Skin epidermis (tissue), 12 donors: ENCODE data around the gene HOXB3.
A peak's percentile ranks its signal among the peaks of the same experiment; 100 is the strongest.

ENCODE experiments used
- H3K27ac ChIP-seq, 21 experiments: fragments of 200-600 bp; sonication (generic) in 11 of 21; one replicate each; pipeline ENCODE4 v1.5.0; 2020; ENCODE audit warnings: mild to moderate bottlenecking in 3 of 21, inconsistent platforms in 2 of 21, moderate library complexity in 2 of 21
- H3K4me3 ChIP-seq, 7 experiments: fragments of 200-600 bp; sonication (generic) in 2 of 7; one replicate each; pipeline ENCODE4 v1.5.0; 2020; ENCODE audit warnings: inconsistent platforms in 2 of 7, mild to moderate bottlenecking in 2 of 7, moderate library complexity in 1 of 7

HOXB3 gene

DNA sequence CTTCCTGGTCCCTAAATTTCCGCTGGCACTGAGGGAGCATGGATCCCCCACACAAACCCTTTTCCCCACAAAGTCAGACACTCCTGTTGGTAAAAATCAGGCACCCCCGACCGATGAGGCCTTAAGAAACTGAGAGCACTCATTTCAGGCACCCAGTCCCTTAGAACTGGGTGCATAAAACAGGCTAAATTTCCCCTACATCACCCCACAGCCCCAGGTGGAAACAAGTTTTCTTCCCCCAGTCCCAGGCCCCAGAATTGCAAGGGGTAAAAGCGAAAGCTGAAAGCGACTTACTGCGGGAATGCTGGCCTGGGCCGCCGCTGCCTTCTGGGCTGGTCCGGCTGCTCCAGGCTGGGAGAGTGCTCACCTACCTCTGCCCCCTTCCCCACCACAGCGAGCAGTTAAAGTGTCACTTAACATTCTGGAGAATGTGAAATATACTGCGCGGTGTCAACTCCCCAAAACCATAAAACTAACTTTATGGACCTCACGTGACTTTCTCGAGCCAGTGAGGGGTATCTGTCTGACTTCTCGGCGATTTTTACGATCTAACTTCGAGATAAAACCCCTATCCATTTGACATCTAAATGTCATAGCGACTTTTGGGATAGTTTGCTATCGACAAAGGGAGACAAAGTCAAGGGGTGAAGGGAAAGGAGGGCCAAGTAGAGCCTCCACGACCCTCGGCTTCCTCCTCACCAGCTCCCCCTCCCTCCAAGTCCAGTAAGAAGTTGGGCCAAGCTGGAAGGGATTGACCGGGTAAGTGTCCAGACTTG lies at the start of gene HOXB3:
Gene HOXB3 (minus strand): TSS at position 411 of the 776 bp plus-strand sequence. CDS start 37,767 bp downstream, outside the sequence.
- H3K4me3 ChIP-seq: peak within 1 kb of the TSS in 1 of 7 experiments; percentile 13
- H3K27ac ChIP-seq: peak within 1 kb of the TSS in 6 of 21 experiments; percentile 72 to 94 (median 82)

DNA sequence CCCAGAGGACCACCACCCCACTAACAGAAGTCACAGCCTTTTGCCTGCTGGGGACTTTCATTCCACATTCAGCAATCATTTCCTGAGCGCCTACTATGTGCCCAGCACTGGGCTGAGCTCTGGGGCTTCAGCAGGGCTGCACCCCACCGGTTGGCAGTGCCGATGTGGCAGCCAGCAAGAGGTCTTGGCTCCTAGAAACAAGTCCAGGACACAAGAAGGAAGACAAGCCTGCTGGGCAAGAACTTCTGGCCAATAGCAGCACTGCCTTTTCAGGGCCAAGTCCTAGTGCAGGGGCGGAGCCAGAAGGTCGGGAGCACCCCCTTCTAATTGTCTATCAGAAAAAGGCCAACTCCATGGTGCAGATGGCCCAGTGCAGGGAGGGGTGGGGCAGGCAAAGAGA lies 49.1 kb upstream of the HOXB3 start:
- Histone ChIP-seq H3K4me3 (no peak overlapping the region), H3K27ac (no peak overlapping the region)

DNA sequence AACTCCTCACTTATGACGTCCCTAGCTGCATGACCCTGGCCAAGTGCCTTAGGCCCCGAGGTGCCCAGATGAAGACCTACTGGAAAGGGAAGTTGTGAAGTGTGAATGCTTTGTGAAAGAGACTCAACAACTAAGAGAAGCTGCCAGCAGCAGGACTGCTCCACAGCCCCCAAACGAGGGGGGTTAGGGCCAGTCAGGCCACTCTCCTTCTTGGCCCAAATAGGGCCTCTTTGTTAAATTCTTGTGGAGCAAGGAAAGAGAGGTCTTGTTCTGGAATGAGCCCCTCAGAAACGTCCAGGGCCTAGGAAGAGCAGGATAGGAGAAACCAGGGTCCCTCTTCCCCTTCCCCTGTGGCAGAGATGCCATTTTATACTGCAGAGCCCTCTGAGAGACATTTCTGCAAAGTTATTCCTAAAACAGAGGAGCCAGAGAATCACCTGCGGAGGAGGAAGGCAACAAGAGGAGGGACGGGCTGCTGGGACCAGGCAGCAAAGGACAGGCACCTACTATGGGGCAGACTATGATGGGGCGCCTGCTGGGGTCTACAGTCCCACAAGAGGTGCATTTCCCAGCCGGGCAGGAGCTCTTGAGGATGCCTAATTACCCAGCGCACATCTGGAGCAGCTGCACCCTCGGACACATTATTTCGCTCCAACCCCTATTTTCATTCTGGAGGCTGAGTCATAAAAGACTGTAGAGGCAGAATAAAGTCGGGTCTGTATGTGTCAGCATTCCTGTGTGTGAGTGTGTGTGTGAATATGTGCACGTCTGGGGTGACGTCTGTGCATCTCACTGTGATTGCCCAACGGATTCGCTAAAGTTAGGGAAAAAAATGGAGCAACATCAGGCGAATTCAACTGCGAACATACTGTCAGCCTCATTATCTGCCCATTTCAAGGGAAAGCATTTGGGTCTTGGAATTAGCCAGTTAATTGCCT lies 47.6 kb upstream of the HOXB3 start:
- Histone ChIP-seq H3K4me3 (no peak overlapping the region), H3K27ac (no peak overlapping the region)

DNA sequence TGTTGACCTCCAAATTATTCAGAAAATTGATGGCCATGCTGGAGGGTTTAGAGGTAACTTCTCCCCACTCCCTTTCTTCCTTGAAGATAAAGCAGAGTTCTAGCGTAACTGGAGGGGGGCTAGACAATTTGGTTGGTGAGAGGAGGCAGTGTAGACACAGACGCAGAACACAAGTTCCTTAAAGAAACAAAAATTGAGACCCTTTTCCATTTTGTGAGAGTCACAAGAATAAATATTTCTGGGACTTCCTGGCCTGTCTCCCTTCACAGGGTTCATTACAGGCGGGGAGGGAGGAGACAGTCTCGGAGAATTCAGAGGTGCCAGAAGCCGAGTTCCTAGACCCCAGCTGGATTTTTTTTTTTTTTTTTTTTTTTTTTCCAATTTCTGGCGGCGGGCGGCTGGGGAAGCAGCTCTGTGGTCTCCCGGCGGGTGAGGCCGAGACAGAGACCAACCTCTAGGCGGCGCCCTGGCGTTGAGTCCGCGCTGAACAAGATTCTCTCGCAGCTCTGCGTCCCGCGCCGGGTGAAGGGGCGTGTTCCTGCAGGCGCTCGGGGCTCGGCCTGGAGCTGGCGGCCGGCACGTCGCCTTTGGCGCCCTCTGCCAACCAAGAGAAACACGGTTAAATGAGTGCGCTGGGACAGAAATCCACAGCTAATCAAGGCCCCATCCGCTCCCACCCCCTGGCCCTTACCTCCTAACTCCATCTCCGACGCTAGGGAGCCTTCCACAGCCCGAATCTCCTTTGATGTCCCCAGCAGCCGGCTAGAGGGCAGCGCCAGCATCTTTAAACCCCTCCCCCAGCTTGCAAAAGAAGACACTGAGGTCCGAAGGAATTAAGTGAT lies 46.4 kb upstream of the HOXB3 start:
- H3K4me3 ChIP-seq: no peak overlapping the region
- no peak overlapping the region for H3K27ac ChIP-seq

DNA sequence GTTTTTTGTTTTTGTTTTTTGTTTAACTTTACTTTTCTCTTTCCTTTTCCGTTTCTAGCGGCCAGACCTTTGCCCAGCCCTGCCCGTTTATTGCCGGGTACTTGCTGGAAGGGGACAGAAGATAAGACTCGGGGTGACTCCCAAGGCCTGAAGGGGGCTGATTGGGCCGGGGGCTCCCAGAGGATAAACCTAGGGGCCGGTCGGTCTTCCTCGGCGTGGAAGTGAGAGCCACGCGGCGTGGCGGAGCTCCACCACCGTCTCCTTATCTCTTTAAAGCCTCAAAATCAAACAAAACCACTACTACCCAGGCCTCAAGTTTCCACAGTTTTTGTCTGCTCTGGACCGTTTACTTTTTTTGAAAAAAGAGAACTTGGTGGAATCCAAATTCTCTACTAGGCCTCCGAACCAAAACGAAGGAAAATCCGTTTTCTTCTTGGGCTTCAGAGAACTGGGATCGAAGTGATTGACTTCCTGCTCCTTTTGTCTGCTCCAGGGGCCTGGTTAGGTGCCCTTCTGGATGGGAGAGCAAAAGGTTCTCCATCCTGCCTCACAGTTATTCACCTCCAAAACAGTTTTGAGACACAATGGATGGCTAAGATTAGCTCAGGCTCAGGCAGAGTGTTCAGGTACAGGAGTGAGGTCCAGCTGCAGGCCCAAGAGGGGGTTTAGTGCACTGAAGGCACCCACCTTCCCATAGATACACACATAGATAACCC lies 44.6 kb upstream of the HOXB3 start:
- no peak overlapping the region for H3K4me3 ChIP-seq
- H3K27ac ChIP-seq: no peak overlapping the region

DNA sequence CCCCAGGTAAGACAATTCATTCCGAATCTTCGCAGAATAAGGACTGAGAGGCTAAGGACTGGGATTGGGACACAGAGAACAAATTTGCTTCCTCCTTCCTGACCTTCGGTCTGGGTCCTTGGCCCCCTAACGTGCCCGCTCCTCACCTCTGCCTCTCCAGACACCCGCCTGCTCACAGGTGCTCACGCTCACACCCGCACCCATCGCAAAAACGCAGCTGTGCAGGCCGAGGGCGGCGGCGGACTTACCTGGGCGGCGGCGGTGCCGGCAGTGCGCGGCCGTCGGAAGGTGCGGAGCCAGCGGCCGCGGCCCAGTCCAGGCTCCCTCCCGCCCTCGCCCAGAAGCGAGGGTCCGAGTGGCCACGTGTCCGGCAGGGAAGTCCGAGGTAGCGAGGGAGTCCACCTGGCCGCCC lies 43.2 kb upstream of the HOXB3 start:
- H3K27ac ChIP-seq: no peak overlapping the region
- no peak overlapping the region for H3K4me3 ChIP-seq

DNA sequence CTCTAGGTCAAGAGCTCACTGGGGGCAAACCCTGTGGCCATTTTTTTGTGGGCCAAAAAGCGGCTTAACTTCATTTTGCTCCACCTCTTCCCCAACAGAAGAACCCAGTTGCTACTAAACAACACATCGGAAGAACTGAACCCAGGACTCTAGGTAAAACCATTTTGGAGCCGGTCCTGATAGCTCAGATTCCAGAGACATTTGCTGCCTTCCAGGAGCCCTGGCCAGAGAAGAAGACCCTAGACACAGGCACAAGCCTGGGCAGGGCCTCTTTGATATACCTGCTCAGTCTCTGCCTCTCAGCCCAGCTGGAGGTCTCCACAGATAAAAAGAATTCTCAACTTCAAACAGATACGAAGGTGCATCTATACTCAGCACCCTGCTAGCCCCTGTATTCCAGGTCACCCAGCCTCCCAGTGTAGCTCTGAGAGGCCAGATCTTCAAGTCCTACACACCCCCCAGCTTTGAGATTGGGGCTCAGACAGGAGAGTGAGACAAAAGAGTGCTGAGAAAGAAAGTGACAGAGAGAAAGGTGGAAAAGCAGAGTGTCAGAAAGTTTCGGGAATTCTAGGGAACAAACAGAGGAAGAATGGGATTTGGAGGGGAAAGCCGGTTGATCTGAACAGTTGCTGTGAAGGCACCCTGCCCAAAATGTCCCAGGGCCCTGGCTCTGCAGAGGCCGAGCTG lies 42.7 kb upstream of the HOXB3 start:
- no peak overlapping the region for H3K27ac ChIP-seq
- no peak overlapping the region for H3K4me3 ChIP-seq

DNA sequence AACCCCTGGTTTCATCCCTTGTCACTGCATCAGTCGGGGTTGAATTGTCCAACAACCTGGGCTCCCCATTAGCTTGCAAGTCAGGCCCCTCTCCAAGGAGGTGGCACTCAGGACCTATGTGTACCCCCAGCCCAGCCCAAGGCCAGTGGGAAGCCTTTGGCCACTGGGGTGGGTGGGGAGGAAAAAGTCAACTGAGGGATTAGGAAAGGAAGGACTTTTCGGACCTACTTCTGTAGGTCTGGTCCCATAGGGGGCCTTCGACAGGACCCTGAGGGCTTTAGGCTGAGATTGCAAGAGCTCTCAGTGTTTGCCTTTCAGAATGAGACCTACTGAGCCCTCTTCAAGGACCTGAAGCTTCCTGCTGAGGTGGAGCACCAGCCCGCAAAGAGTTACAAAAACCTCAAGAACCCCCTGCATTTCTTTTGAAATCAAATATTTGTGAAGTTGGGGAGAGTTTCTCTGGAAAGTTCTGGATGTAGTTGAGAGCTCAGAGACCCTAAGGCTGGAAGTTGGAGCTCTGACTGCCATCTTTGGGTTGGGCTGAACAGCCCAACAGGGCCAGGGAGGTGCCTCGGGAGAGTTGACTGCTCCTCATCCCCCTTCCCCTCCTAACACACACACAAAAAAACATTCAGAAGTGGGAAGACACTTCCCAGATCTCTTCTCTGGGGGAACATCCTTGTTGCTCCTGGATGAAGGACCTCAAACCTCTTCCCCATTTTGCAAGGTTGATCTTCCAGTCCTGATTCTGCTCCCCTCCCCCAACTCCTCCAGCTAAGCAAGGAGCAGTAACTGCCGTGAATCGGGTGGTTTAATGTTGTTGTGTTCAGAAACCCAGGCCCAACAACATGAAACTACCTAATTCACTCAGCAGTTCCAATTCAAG lies 41.9 kb upstream of the HOXB3 start:
- H3K27ac ChIP-seq: no peak overlapping the region
- H3K4me3 ChIP-seq: no peak overlapping the region

DNA sequence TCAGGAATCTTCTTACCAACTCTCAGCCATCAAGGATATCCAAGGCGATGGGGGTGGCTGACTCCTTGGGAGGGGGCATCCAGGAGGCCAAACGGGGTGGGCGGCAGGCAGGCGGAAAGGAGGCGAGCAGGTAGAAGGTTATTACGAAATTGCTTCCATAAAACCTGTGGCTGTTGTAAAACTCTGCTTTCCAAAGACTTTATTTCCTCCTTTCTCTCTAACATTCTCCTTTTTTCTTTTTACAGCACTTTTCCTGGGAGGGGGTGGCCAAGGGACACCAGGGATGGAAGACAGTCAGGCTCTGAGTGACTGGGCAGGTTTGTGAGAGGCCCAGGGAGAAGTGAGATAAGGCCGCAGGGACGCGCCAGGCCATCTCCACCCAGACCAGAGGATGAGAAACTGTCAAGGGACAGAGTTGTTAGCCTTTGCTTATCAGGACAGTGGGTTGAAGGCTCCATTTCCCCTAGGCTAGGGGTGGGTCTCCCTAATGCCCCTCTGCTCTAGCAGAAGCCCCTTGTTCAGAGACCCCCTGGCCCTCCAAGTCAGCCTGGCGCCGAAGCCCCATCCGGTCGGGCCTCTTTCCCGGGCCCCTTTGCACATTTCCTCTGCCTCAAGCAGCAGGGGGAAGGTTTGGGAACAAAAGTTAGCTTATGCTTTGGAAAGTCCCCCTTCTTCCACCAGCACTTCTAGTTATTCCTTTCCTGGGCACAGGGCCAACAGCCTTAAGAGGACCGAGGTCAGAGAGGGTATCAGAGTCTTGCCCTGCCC lies 41.1 kb upstream of the HOXB3 start:
- no peak overlapping the region for H3K4me3 ChIP-seq
- H3K27ac ChIP-seq: no peak overlapping the region

DNA sequence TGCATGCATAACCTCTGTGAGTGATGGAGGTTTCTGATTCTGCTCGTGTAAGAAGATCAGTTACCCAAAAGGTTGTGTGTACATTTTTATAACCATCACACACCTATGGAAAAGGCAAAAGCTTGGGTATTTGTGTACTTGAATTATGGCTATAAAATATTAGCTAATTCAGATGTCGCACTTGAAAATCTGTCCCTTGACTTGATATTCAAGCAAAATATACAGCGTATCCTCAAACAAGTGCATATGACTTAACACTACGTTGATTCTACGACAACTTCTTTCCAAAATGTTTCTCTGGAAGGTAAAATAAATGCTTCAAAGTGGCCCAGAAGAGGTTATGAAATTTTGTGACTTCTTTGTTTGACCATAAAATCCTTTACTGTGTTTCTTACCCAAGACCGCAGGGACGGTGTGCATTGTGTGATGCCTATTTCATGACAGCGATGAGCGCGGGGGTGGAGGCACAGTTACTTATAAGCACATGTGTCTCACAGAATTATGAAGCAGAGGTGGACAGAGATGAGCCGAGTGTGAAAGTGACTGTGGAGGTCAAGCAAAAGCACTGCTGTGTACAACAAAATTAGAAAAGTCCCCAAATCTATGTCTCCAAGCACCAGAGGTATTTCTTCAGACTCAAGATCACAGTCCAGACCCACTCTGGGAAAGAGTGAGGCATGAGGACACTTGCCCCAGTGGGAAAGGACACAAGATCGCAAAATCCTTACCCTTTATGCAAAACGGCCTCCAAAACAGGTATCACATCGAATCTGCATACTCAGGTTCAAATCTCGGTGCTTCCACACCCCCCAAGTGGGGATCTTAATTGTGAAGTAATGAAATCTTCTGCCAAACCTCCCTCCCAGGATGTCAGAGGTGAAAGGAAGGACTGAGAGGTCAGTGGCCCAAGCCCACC lies 40.2 kb upstream of the HOXB3 start:
- no peak overlapping the region for H3K4me3 ChIP-seq
- no peak overlapping the region for H3K27ac ChIP-seq

DNA sequence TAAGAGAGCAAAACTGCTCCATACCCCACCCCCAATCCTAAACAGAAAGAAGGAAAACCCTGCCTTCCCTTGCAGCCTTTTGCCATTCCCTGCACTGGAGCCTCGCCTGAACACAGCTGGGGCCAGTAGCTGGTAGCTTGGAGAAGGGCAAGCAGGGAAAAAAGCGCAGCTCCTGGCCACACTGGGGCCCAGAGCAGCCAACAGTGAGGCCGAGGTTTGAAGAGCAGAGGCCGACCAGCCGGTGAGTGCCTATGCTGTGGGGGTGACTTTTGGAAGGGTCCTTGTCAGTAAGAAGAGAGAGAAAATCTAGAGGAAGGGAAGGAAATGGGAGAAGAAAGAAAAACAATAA lies 39.3 kb upstream of the HOXB3 start:
- Histone ChIP-seq H3K4me3 (no peak overlapping the region), H3K27ac (no peak overlapping the region)

DNA sequence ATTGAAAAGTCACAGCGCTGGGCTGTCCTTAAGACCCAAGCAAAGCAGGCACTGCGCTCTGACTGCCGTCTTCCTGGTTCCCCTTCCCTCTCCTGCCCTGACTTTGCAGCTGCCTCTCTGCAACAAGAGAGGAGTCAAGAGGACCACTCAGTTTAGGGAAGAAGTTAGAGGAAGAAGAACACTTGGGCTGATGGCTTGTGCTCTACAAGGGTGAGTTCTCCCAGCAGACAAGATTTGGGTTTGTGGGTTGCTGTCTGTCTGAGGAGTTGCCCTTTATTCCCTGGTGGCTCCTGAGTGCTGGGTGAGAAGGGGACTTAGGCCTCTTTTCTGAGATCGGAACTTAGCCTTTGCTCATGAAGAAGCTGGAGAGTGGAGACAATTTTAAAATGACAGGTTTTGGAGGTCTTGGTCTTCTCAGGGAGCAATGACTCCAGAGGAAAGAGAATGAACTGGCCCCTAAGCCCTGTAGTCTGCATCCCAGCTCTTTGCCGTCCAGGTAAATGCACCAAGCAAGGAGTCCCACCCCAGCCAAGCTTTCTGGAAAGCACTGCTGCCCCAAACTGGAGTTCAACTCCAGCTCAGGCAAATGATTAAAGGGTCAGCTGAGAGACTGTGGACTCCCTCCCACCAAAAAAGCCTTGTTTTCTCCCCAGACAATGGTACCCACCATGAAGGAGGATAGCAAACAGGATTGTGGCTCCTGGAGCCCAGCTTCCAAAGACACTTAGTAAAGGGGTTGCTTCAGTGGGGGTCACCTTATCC lies 38.8 kb upstream of the HOXB3 start:
- no peak overlapping the region for H3K27ac ChIP-seq

DNA sequence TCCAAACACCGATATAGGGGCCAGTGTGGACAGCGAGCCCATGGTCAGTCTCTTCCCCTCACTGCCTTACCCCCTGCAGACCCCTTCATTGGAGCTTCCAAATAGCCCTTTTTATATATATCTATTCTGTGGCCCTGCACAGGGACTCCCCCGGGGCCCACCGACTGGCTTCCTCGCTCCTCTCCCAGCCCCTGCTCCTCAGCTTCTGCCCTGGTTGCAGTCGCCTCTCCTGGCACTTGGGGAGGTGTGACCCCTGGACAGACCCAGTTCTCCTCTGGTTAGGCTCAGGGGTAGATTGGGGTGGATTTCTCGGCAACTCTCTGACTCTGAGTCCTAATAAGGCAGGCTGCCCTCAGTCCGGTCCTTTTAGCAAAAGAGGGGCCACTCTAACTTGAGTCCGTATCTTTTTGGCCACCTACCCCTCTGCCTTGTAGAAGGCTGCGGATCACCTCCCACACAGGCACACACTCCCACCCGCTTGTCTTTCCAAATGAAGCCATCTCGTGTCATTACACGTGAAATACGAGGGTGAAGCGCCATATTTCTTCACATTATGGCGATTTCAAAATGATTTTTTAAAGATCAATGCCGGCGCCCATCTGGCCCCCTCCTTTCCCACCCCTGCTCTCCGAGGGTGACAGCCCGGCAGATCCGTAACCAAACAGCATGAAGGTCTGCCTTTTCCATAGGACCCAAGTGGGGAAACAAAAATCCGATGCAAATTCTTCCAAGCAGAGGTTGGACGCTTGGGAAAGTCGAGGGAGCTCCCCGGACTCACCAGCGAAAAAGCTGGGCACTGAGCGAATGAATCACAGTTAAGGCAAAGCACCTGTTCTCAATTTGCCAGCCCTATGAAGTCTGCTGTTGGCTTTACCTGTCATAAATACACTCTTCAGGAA lies 37.8 kb upstream of the HOXB3 start:
- no peak overlapping the region for H3K4me3 ChIP-seq
- H3K27ac ChIP-seq: no peak overlapping the region

More for the DNA sequence above, 38.8 kb upstream of the HOXB3 start:
- H3K4me3 ChIP-seq: no peak overlapping the region

DNA sequence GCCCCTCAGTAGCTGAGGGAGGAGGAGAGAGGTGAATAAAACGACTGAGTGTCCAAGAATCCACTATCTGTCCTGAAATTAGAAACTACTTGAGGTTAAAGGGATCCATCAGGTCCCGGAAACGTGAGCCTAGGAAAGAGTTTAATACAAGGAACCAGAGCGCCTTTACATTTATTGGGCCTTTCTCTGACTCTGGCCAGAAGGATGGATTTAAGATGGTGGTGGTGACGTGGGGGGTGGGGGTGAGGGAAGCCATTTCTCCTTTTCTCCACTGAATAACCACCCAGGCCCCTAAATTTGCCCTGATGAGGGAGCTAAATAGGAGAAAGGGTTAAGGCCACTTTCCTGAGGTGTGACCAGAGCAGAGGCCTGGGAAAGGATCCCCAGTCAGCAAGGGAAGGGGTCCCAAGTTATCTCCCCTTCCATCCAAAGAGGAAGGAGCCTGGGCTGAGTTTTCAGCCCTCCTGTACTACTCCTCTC lies 37.1 kb upstream of the HOXB3 start:
- H3K27ac ChIP-seq: no peak overlapping the region
- no peak overlapping the region for H3K4me3 ChIP-seq
